HCT116 (cell line): ENCODE measurements around the gene CHRNG. TPM values are rescaled to one million over a fixed set of nuclear protein-coding genes. Genes with fewer than 3 reads are reported as not detected.

Experiments used
- ATAC-seq: fragments of 200-7000 bp; cut with Tn5 transposase; 2 replicates; pipeline ENCODE4 v1.9.1; 2020; ENCODE audit warnings: mild to moderate bottlenecking, moderate library complexity
- BruUV-seq: library from RNA; stranded (reverse); fragments of 400-500 nt; replicated peaks from 2 replicates; lab custom pipeline; 2021; lab: Mats Ljungman, UMichigan
- CTCF ChIA-PET: fragments of 300-600 bp; sonication (Branson Sonifier 250); formaldehyde crosslinking; loops from one replicate; lab custom pipeline; 2021; ENCODE audit warnings: antibody characterized with exemption; lab: Charles Lee
- POLR2A ChIA-PET: fragments of 300-600, 350-600 bp; sonication (Branson Sonifier 250); formaldehyde crosslinking; loops from one replicate; lab custom pipeline; 2021; ENCODE audit warnings: antibody characterized with exemption; lab: Charles Lee
- RAD21 ChIA-PET, 2 experiments: fragments of 300-600 bp; sonication (Branson Sonifier 250); formaldehyde crosslinking; loops; one replicate each; lab custom pipeline; 2023; ENCODE audit warnings: low total read pairs in 2 of 2; ENCODE audit not compliant: uncharacterized antibody in 2 of 2, unreplicated experiment in 2 of 2, low non-redundant PET in 1 of 2; lab: Charles Lee
- DNase-seq: peaks from one replicate; pipeline ENCODE4 v3.0.0-alpha.2; 2010; ENCODE audit warnings: low read depth, low spot score
- H2AFZ ChIP-seq: fragments of 200-600 bp; shearing (Covaris generic), sonication (generic); 2 replicates; pipeline ENCODE4 v1.6.1; 2017; ENCODE audit warnings: low read depth, mixed run types, mixed read lengths, antibody characterized with exemption, low read length; ENCODE audit not compliant: poor library complexity, severe bottlenecking
- H3K27ac ChIP-seq: 2 replicates; pipeline ENCODE4 v1.5.1; 2012; ENCODE audit warnings: low read depth, low read length
- H3K27me3 ChIP-seq: fragments of 200-600 bp; sonication (generic); 2 replicates; pipeline ENCODE4 v1.6.1; 2016; ENCODE audit warnings: mixed run types, low read length, mixed read lengths; ENCODE audit not compliant: insufficient read depth
- H3K36me3 ChIP-seq, 2 experiments: fragments of 200-500 bp in 1 of 2; fragments of 200-600 bp in 1 of 2; sonication (Bioruptor generic) in 1 of 2; sonication (generic) in 1 of 2; 2 replicates each; pipeline versions ENCODE4 v1.5.1 to v1.6.1; 2014 to 2016; ENCODE audit warnings: low read length in 2 of 2, inconsistent platforms in 1 of 2, mixed read lengths in 1 of 2, mixed run types in 1 of 2; ENCODE audit not compliant: insufficient read depth in 2 of 2, control insufficient read depth in 1 of 2
- H3K4me1 ChIP-seq, 2 experiments: fragments of 200-600 bp in 1 of 2; sonication (generic) in 1 of 2; 2 replicates each; pipeline versions ENCODE4 v1.5.1 to v1.6.1; 2012 to 2017; ENCODE audit warnings: low read length in 2 of 2, inconsistent platforms in 1 of 2, mild to moderate bottlenecking in 1 of 2, mixed read lengths in 1 of 2, mixed run types in 1 of 2, moderate library complexity in 1 of 2; ENCODE audit not compliant: insufficient read depth in 2 of 2, control insufficient read depth in 1 of 2
- H3K4me2 ChIP-seq: fragments of 200-600 bp; sonication (generic); 2 replicates; pipeline ENCODE4 v1.6.1; 2017; ENCODE audit warnings: mixed run types, low read length, mixed read lengths
- H3K4me3 ChIP-seq, 2 experiments: fragments of 200-600 bp in 1 of 2; sonication (generic) in 1 of 2; replicated peaks in 1 of 2; 2 replicates each; pipeline ENCODE4 v1.5.1; 2011 to 2016; ENCODE audit warnings: low read length in 2 of 2, control low read depth in 1 of 2, low read depth in 1 of 2, mild to moderate bottlenecking in 1 of 2, mixed read lengths in 1 of 2, mixed run types in 1 of 2
- H3K79me2 ChIP-seq: fragments of 200-600 bp; sonication (generic); 2 replicates; pipeline ENCODE4 v1.6.1; 2017; ENCODE audit warnings: mild to moderate bottlenecking, mixed run types, low read length, moderate library complexity, mixed read lengths; ENCODE audit not compliant: insufficient read depth
- H3K9ac ChIP-seq: fragments of 200-600 bp; sonication (generic); 2 replicates; pipeline ENCODE4 v1.6.1; 2016; ENCODE audit warnings: low read length, mixed read lengths
- H3K9me2 ChIP-seq: fragments of 200-600 bp; sonication (generic), shearing (Covaris generic); 2 replicates; pipeline ENCODE4 v1.6.1; 2017; ENCODE audit warnings: mixed run types, mild to moderate bottlenecking, moderate library complexity; ENCODE audit not compliant: insufficient read depth
- H3K9me3 ChIP-seq, 2 experiments: fragments of 200-500 bp in 1 of 2; fragments of 200-600 bp in 1 of 2; sonication (Bioruptor generic) in 1 of 2; sonication (generic) in 1 of 2; 2 replicates each; pipeline ENCODE4 v1.6.1; 2014 to 2017; ENCODE audit warnings: low read length in 2 of 2, mixed read lengths in 2 of 2, inconsistent platforms in 1 of 2, low read depth in 1 of 2, mild to moderate bottlenecking in 1 of 2, mixed run types in 1 of 2, moderate library complexity in 1 of 2; ENCODE audit not compliant: control insufficient read depth in 1 of 2, insufficient read depth in 1 of 2
- H4K20me1 ChIP-seq: fragments of 200-600 bp; sonication (generic), shearing (Covaris generic); 2 replicates; pipeline ENCODE4 v1.6.1; 2017; ENCODE audit warnings: mixed run types, mild to moderate bottlenecking, moderate library complexity; ENCODE audit not compliant: insufficient read depth
- ATF3 ChIP-seq: IDR thresholded peaks from 2 replicates; pipeline ENCODE4 v1.6.1; 2012
- CBX3 ChIP-seq: IDR thresholded peaks from 2 replicates; pipeline ENCODE4 v1.6.1; 2012; ENCODE audit warnings: low read depth
- CTCF ChIP-seq, 3 experiments: fragments of 200-600 bp in 1 of 3; sonication (generic) in 1 of 3; IDR thresholded peaks in 2 of 3; conservative IDR thresholded peaks in 1 of 3; 2 replicates each; pipeline ENCODE4 v1.5.1; 2012 to 2017; ENCODE audit warnings: low read depth in 2 of 3, low read length in 2 of 3, antibody characterized with exemption in 1 of 3, borderline replicate concordance in 1 of 3, control low read depth in 1 of 3, mild to moderate bottlenecking in 1 of 3, mixed read lengths in 1 of 3, mixed run types in 1 of 3, moderate library complexity in 1 of 3; ENCODE audit not compliant: insufficient read depth in 1 of 3
- EZH2 ChIP-seq: fragments of 200-600 bp; sonication (generic); IDR thresholded peaks from 2 replicates; pipeline ENCODE4 v1.6.1; 2017; ENCODE audit warnings: antibody characterized with exemption, mixed run types
- FOSL1 ChIP-seq: IDR thresholded peaks from 2 replicates; pipeline ENCODE4 v1.6.1; 2012; ENCODE audit warnings: low read depth
- POLR2A ChIP-seq: IDR thresholded peaks from 2 replicates; pipeline ENCODE4 v1.7.0; 2011; ENCODE audit warnings: borderline replicate concordance; ENCODE audit not compliant: insufficient read depth, insufficient read length; ENCODE audit errors: extremely low read depth
- SP1 ChIP-seq: IDR thresholded peaks from 2 replicates; pipeline ENCODE4 v1.6.1; 2012; ENCODE audit warnings: low read depth
- TCF7L2 ChIP-seq: IDR thresholded peaks from 2 replicates; pipeline ENCODE4 v1.7.0; 2011; ENCODE audit warnings: borderline replicate concordance, inconsistent platforms; ENCODE audit not compliant: insufficient read depth, insufficient read length; ENCODE audit errors: extremely low read depth
- YY1 ChIP-seq: IDR thresholded peaks from 2 replicates; pipeline ENCODE4 v1.6.1; 2011; ENCODE audit warnings: low read length, low read depth, moderate library complexity, mild to moderate bottlenecking; ENCODE audit not compliant: insufficient replicate concordance; ENCODE audit errors: extremely low read depth
- ZFX ChIP-seq: fragments of 450-650 bp; IDR thresholded peaks from 2 replicates; pipeline ENCODE4 v1.6.1; 2017
- ZNF274 ChIP-seq: fragments of 200-500 bp; sonication (Bioruptor generic); IDR thresholded peaks from 2 replicates; pipeline ENCODE4 v1.6.1; 2014; ENCODE audit warnings: mild to moderate bottlenecking, low read depth, low read length, inconsistent platforms
- intact Hi-C: fragments of 100-400 bp; cut with micrococcal nuclease; formaldehyde crosslinking; loops from 2 replicates; pipeline ENCODE4 v1.10.0; 2022
- total RNA-seq: library from RNA; stranded (reverse); gene quantifications from one replicate; pipeline ENCODE4 v1.2.1, GENCODE V29; 2021; ENCODE audit not compliant: unreplicated experiment

Gene CHRNG
- total RNA-seq, 1 experiment from 2014 or later, result not detected

GRCh38 chr2:232543928-232544631 is 4.6 kb downstream of the CHRNG start:
- no peak for ATAC-seq
- no TSS peak for BruUV-seq
- DNase-seq, result no peak
- no peak overlapping the region for H3K27ac ChIP-seq
- no peaks in the 10 kb centered on the region for H4K20me1 ChIP-seq
- intact Hi-C loops, result no loop called here
- no peak overlapping the region for H2AFZ ChIP-seq
- H3K27me3 ChIP-seq, result no peaks in the 10 kb centered on the region
- H3K9me2 ChIP-seq, result no peaks in the 10 kb centered on the region
- H3K79me2 ChIP-seq, result peaks cover 18% of the 10 kb centered on the region
- TF ChIP-seq CBX3 (no peak), POLR2A (no peak), EZH2 (no peak), ZNF274 (no peak), FOSL1 (no peak), SP1 (no peak), TCF7L2 (no peak)
- TF ChIP-seq, all 23 proteins: peak for 0
- Histone ChIP-seq H3K36me3 (peaks cover 2 to 12% of the 10 kb centered on the region in 2 experiments; a peak in 2 of 4 replicates), H3K4me1 (0 out of 4 replicates have a peak, but pooled peaks cover 0 to 3% of the 10 kb centered on the region in 2 experiments), H3K4me2 (no peak overlapping the region), H3K4me3 (no peak overlapping the region), H3K9me3 (no peaks in the 10 kb centered on the region; a peak in 1 of 4 replicates), H3K9ac (no peak overlapping the region)
- POLR2A ChIA-PET, result no interaction called here
- RAD21 ChIA-PET, result no interaction called here
- CTCF ChIA-PET, result no interaction called here

GRCh38 chr2:232544674-232545073 is 5.2 kb downstream of the CHRNG start:
- H3K9me2 ChIP-seq, result no peaks in the 10 kb centered on the region
- peaks cover 23% of the 10 kb centered on the region for H3K79me2 ChIP-seq
- H3K27ac ChIP-seq, result no peak overlapping the region
- no peak for DNase-seq
- no peak overlapping the region for H3K9ac ChIP-seq
- ChIA-PET RAD21 (no interaction called here), POLR2A (no interaction called here), CTCF (no interaction called here)
- H3K4me3 ChIP-seq, result no peak overlapping the region
- BruUV-seq, result no TSS peak
- no peak for ATAC-seq
- peaks cover 2 to 12% of the 10 kb centered on the region in 2 experiments; a peak in 2 of 4 replicates for H3K36me3 ChIP-seq
- H3K27me3 ChIP-seq, result no peaks in the 10 kb centered on the region
- H2AFZ ChIP-seq, result no peak overlapping the region
- H3K4me2 ChIP-seq, result no peak overlapping the region
- no peaks in the 10 kb centered on the region for H4K20me1 ChIP-seq
- H3K4me1 ChIP-seq, result peaks cover 0 to 5% of the 10 kb centered on the region in 2 experiments; a peak in 2 of 4 replicates
- no peaks in the 10 kb centered on the region; a peak in 1 of 4 replicates for H3K9me3 ChIP-seq
- intact Hi-C loops, result no loop called here
- TF ChIP-seq ZFX (no peak), ATF3 (no peak), CTCF (IDR thresholded peaks at IDR 0.05 in 2 of 3, conservative IDR thresholded peaks at IDR 0.05 in 1 of 3; ENCODE audit: borderline replicate concordance in 1 of 3, insufficient read depth in 1 of 3, low read depth in 2 of 3, low read length in 2 of 3) (no peak), YY1 (no peak)
